Measurements from ENCODE around the gene AQP12A.

AQP12A gene

DNA sequence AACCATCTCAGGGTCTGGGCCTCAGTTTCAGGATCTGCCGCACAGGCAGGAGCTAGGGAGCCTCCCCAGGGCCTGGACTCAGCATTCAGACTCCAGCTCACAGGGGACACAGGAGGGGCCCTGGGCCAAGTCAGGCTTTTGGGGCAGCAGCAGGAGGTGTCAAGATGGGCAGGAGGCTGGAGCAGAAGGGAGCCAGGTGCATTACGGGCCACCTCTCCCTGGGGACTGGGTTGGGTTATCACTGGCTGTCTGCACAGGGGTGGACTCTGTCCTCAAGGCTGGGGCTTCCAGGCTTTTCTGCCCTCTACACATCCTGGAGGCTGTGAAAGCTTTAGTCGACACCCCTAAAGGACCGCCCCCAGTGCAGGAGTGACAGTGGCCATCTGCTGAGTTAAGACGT, 20.0 kb downstream of the AQP12A start:
- no peak for DNase-seq

DNA sequence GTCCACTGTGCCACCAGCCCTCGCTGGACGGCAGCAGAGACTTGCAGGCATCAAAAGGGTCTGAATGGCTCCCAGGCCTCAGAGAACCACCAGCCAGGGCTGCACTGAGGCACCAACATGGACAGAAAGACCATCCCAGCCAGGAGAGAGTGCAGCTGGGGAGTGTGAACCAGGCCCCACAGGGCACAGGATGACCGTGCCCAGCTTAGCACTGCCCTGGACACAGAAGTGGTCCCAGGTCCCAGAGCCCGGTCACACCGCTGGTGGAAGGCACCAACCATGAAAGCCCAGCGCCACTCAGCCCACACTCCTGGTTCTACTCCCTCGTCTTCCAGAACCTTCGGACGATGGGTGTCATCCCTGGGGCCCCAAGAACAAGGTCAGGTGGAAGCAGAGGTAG, 20.5 kb downstream of the AQP12A start:
- DNase-seq = no peak

DNA sequence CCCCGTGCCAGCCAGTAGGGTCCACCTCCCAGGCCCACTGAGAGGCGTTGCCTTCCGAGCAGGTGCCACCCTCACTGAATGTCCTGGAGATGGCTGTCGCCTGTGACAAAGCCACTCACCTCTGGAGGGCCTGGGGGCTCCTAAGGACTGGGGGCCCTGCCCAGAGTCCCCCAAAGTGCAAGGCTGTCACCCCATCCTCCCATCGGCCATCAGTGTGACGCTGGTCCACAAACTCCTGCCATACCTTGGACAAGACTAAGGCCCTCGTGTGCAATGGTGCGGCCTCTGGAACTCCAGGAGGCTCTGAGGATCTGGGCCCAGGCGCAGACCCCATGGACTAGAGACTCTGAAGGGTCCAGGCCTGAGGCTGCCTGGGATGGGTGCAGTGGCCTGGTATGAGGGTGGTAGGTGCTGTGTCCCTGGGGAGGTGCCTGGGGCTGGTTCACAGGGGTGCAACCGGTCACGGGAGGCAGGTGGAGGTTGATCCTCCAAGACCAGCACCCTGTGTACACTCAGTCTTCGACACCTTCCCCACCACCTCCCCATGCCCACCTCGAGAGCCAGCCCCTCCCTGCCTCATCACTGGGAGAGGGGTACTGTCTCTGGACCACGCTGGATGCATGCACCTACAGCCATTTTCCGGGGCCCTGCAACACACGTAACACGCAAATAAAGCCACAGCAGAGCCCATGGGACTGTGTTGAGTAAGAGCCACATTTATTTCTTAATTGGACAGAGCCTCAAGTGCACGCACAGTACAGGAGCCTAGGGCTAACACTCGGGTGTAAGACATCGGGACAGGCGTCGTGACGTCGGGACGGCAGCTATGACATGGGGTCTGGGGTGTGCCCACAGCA, 21.6 kb downstream of the AQP12A start:
- DNase-seq = no peak

DNA sequence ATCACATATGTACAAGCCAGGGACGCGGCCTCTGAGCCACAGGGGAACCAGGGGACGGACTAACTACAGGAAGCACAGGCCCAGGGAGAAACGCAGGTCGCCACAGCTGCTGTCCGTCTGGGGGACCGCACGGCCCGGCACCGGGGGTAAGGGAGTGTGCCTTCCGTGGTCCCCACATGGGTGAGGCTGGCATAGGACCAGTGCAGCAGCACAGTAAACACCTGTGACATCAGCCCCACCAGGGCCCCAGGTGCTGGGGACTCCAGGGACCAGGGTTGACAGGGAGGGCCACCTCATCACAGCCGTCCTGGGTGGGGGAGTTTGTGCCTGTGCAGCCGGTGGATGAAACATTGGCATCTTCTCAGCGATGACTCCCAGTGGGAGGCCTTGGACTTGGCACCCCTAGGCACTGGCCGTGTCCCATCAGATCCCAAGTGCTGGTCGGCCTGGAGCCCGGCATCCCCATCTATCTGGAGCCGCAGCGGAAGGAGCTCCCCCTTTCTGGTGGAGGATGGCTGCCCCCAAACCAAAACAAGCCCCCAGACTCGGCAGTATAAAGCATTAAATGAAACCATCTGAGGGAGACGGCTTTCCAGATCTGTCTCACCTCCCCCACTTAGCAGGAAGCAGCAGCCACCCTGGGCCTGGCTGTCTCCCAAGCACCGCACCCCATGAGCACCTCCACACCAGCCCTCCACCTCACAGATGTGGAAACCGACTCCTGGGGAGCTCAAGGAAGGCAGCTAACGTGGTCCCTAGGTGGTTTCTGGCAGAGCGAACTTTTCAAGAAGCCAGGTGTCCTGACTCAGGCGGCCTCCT, 22.5 kb downstream of the AQP12A start:
- no peak for DNase-seq

DNA sequence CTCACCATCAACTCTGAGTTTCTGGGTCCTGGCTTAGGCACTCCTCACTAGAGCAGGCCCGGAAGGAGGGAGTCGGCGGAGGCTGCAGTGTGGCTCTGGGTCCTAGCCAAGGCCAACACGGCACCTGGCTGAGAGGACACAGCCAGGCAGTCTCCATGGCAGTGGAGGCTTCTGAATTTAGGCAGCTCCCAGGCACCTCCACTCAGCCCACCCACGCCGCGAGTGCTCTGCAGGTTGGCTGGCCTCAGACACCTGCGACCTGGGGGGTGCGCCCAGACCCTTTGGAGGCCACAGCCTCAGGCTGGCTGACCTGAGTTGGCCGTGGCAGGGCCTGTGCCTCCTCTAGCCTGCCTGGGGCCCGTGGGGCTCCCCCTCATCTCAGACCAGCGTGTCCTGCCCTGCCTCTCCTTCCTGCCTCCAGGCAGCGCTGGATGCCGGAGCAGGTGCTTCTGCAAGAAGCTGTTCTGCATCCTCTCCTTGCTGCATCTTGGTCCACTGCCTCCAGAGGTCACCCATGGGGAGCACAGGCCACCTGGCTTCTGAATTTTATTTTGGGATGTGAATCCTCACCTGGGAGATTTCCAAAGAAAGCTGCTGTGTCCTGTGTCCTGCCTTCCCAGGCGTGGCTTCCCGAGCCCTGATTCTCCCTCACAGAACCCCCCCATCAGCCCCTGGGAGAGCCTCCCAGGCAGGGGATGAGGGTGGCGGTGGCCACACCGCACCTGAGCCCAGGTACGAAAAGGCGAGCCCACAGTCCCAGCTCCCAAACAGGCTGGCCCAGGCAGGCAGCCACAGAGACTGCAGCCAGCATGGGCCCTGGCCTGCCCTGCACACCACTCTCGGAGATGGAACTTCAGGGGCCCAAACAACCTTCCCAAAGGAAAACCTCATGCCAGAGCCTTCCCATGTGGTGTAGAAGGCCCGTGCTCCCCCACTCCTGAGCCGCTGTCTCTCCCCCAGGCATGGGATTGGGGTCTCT, 23.4 kb downstream of the AQP12A start:
- no peak for DNase-seq

DNA sequence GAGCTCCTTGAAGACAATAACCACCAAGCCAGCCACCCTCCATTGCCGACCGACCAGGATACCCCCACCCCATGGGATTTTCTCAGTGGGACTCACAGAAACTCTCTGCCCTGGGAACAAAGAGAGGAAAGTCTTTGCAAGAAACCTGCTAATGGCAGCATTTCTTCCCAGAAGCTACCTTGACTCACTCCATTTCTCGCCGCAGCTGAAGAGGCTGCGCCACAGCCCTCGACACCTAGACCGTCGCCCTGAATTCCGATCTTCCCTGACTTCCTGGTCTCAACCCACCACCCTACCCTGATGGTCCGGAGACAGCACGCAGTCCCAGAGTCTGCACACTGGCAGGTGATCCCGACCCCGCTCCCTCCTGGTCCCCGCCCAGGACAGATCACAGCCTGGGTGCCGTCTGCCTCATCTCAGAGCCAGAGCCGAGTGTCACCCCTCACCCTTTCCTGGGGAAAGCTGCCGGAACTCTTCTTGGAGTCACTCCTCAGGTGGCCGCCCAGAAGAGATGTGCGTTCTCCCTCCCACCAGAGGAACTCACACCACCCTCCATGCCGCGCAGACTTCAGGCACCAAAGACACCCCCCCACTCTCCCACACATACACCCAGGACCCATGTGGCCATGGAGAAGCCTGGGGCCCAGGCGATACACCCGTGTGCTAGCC, 24.6 kb downstream of the AQP12A start:
- DNase-seq = no peak

DNA sequence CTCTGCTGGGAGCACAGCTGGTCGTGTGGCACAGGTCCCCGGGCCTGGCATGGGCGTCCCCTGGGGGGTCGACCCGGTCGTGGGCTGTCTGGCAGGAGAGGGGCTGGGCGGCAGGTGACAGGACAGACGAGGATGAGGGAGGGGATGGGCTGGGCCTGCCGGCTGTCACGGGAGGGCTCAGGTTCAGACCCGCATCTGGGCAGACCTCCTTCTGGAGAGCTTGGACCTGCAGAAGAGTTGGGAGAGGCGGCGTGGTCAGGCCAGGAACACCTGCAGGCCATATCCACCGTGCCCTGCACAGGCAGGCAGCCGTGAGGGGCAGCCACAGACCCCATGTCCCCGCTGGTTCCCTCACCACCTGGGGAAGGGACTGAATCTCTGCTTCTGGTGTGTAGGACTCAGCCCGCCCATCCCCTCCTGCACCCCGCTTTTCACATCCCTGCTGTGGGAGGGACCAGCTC, 25.5 kb downstream of the AQP12A start:
- no peak for DNase-seq

DNA sequence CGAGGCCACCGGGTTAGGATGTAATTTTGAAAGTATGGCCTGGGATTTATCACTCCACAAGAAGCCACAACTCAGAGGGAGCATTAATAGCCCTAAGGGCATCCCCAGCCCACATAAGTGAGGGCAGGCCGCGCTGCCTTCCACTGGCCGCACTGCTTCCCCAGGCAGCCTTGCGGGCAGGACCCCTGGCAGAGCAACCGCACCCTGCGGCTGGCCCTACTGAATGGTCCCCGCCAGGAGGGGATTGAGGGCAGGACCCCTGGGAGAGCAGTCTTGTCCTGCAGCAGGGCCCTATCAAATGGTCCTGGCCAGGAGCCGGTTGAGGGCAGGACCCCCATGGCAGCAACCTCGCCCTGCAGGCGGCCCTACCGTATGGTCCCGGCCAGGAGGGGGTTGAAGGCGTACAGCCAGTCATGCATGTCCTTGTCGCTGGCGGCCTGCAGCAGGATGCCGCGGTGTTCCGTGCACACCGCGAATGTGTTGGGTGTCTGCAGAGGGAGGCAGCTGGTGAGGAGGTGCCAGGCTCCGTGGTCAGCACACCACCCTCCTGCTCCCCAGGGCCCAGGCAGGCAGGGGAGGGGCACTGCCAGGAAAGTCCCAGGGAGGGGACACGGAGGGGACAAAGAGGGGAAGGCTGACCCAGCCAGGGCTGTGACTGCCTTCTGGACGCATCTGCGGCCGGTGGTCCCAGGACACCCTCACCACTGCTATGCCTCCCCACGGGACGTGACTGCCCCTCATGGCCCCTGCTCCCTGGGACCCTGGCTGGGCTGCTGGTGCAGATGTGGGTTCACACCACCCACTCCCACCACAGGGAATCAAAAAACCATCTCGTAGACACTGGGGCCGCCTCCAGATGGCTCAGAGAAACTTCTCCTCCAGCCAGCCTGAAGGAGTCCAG, 26.3 kb downstream of the AQP12A start:
- no peak for DNase-seq

DNA sequence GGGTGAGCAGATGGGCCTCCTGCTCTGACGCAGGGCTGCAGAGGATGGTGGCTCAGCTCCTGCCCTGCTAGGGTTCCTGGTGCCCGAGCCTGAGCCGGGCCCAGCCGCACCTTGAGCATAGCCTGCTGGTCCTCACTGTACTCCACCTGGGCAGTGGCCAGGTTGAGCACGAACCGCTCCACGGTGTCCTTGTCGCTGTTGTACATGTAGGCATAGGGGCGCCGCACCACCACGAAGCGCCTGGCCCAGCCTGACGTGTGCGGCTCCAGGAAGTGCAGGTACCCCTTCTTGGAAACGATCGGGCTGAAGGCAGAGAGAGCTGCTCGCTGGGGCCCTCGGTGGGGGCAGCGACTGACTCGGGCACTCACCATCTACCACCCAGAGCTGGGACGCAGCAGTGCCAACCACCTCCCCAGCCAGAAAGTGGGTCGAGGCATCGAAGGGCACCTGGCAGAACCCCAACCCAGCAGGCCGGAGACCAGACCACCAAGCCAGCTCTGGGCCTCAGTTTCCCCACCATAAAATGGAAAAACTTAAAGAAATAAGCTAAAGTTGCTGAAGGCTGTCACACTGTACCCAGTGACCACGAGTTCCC, 27.3 kb downstream of the AQP12A start:
- no peak for DNase-seq

DNA sequence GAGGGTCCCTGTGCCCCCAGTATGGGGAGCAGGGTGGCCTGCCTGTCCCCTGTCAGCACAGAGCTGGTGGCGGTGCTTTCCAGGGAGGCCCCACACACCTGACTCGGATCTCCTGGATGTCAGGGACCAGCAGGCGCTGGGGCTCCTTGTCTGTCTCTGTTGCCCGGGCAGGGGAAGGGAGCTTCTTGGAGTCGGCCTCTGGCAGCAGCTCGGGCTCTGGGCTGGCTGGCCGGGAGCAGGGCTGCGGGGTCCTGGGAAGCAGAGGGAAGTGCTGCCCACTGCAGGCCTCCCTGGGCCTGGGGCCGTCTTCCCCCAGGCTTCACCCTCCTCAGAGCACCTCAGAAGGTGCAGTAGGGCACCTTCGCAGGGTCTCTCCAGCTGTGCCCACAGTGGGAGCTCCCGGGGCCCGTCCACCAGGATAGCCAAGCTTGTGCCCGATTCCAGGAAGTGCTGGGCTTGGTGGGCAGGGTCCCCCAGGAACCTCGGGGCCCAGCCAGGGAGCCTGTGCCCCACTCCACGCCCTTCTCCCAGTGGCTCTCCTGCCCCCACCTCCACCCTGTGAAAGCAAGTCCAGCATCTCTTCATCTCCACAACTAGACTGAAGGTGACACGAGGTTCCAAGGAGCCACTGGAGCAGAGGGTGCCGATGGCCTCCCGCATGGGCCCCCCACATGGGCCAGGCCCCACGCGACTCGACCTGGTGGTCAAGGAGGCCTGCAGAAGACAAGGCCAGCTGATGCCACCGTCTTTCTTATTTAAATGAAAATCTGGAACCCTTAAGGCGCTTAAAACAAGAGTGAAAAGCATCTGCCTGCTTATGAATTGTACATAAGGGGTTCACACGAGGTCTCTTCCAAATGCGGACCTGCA, 28.2 kb downstream of the AQP12A start:
- DNase-seq = no peak

DNA sequence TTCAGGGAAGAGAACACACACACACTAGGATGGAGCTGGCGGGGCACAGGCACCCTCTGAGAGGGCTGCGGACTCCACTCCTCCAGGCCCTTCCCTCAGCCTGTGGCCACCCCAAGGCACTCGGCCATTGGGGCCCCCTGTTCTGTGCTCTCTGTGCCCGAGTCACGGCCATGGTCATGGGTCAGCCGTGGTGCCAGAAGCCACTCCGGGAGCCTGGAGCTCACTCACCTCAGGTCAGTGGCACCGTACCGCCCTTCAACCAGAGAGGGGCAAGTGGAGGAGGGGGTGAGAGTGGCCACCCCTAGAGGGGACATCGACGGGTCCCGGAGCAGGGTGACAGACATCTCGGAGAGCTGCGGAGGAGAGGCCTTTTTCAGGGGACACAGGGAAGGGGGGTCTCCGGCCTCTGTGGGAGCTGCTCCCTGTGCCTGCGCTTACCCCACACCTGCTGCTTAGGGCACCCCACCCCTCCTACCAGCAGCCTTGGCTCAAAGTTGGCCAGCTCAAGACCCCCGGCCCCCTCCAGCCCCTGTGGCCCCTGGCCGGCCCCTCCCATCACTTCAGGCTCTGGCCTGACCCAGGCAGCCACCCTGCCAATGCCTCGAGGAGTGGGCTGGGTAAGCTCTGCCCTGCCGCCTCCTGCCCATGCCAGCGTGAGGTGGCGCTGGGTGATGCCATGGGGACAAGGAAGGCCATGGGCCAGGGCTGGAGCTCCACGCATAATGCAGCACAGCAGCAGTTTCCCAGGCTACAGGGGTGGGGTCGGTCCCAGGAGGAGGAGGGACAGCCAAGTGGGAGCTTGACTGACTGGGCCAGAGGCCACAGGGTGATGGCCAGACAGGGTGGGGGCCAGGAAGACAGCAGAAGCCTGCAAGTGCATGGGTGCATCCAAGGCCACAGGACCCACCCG, 29.3 kb downstream of the AQP12A start:
- no peak for DNase-seq

DNA sequence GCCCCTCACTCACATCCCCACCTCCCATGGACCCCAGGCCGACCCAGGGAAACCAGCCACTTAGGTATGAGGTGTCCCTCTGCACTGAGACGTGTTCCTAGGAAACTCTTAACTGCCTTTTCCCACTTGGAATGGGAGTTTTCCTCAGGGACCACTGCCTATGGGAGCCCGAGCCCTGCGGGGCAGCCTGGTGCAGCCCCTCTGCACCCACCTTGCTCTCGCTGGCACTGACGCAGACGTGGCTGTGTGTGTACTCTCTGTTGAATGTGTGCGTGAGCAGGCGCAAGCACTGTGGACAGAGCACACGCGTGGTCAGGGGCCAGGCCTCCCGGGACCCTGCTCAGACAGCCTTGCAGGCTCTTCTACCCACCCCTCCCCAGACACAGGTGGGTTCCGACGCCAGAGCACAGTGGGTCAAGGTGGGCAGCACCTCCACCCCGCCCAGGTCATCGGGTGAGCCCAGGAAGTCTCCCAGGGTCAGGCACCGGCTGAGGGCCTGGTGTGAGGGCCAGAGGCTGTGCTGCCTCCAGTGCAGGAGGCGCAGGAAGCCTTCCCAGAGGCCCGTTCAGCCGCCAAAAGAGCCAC, 30.0 kb downstream of the AQP12A start:
- no peak for DNase-seq

DNA sequence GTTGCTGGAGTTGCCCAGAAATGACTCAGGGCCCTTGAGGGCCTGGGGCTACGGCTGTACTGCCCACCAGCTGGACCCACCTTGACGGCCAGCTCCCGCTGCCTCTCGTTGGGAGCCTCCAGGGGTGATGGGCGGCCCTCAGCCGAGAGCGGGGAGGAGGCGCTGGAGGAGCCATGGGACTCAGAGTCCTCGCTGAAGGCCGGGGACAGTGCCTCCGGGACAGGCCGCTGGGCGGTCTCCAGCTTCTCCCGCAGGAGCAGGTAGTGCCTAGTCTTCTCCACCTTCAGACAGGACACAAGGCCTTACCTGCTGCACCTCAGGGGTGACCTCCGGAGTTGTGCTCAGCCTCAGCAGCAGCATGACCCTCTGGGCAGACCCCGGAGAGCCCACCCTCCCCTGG, 30.7 kb downstream of the AQP12A start:
- no peak for DNase-seq

DNA sequence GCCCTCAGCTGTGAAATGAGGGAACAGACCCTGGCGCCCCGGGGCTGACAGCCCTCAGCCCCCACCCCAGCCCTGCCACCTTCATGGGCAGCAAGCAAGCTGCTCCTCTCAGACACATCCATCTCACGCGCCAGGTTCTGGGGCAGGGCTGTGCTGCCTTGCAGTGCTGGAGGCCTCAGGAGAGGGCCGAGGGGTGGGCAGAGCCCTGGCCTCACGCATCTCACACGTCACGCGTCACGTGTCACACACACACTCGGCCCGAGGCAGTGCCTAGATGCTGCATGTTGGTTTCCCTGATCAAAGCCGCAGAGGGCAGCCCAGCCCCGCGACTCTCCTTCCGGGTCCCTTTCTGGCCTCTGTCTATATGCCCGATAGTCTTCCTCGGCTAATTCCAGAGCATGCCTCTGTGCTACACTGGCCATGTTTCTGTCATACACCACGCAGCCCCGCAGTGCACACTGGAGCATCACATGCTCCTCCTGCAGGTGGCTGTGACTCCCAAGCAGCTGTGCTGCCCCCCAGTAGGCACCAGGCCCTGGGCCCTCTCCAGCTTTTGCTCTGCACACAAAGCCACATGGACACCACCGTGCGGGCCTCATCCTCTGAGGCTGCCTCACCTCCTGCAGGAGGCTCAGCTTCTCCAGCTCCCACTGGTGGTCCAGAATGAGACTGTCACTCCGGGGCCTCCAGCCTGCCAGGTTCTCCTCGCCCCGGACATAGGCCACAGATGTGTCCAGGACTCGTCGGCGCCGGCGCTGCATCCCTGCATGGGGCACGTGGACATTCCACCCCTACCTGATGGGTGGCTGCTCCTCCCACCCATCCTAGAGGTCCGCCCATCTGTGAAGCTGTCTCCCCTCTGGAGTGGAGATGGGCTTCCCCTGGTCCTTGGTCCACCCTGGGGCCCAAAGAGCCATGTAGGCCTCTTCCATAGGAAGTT, 31.4 kb downstream of the AQP12A start:
- DNase-seq = no peak

DNA sequence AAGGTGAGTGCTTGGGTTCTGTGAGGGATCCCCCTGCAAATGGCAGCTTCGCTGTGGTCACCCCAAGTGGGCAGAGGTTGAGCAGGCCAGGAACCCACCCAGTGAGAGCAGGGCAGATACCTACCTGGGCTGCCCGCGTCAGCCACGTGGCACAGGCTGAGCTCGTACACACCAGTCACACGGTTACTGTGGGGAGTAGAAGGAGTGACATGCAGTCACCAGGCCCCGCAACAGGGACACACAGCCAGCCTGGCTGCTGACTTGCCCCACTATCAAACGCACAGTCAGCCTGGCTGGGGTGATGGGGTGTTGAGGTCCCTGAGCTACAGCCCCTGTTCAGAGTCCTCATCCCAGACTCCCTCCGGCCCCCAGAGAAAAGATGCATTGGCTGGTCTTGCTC, 32.2 kb downstream of the AQP12A start:
- no peak for DNase-seq

DNA sequence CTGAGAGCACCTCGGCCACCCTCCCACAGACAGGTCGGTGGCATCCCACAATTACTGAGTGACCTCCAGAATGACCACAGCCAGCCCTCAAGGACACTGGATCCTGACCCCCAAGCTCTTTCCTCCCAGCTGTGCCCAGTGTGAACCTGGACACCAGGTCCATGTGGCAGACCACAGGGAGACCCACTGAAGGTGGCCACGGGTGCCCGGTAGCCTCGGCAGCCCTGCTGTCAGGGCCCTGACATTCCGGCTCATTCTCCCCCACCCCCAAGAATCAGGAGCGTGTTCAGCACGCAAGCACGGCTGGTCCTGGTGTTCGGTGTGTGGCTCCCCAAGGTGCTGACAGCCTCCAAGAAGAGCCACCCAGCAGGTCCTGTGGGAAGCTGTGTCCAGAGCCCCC, 32.8 kb downstream of the AQP12A start:
- no peak for DNase-seq

DNA sequence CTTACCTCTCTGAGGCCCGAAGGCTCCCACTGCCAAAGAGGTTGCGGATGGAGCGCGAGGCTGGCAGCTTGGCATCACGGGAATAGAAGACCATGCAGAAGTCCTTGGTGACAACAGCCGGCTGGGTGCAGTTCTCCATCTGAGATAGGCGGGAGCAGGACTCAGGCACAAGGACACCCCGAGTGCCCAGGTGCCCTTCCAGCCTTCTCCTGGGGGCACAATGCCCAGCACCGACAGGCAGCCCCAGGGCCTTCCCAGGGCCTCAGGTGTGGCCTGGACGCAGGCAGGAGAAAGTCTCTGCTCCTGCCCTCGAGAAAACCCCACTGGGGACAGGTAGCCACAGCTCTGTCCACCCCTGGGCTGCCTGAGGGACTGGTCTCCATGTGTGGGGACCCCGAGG, 33.6 kb downstream of the AQP12A start:
- no peak for DNase-seq
